SH-SY5Y (cell line): Measurements from ENCODE around the gene DCAF8.

Source experiments
- GATA2 ChIP-seq: IDR thresholded peaks from 2 replicates; pipeline ENCODE4 v1.6.1; 2011; ENCODE audit warnings: mild to moderate bottlenecking, low read depth, low read length
- GATA3 ChIP-seq: IDR thresholded peaks from 2 replicates; pipeline ENCODE4 v1.6.1; 2011; ENCODE audit warnings: low read depth, mild to moderate bottlenecking, low read length, moderate library complexity

DNA sequence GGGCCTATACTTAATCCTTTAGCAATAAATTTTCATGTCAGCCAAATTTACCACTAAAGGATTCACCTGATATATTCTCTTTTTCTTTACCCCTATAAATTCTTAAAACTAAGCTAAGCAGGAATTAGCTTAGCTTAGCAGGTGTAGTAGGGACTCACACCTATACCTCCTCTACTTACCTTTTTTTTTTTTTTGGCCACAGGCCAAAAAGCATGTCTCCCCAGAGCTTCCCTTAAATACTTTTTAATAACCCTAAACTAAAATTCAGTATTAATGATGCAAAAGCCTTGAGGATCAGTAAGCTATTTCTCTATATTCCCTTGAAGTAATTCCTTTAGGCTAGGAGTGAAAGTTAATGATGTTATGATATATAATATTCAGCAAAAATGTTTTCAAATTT, 33.9 kb downstream of the DCAF8 start:
- TF ChIP-seq GATA2 (no peak), GATA3 (no peak)
